Brain microvascular endothelial cell (primary cell): ENCODE results near the gene C7orf57.
A peak's percentile ranks its signal among the peaks of the same experiment; 100 is the strongest.

ENCODE experiments used
- DNase-seq: peaks from one replicate; pipeline ENCODE4 v3.0.0-alpha.2; 2020
- H3K27ac ChIP-seq: fragments of 250-450 bp; sonication (Bioruptor Pico); 2 replicates; pipeline ENCODE4 v1.5.1; 2020; ENCODE audit warnings: mild to moderate bottlenecking, moderate library complexity
- H3K27me3 ChIP-seq: fragments of 250-450 bp; sonication (Bioruptor Pico); replicated peaks from 2 replicates; pipeline ENCODE4 v1.5.1; 2020; ENCODE audit warnings: mild to moderate bottlenecking
- H3K36me3 ChIP-seq: fragments of 250-450 bp; sonication (Bioruptor Pico); replicated peaks from 2 replicates; pipeline ENCODE4 v1.5.1; 2020; ENCODE audit warnings: mild to moderate bottlenecking
- H3K4me3 ChIP-seq: 2 replicates; pipeline ENCODE4 v1.5.1; 2011; ENCODE audit warnings: low read depth, mild to moderate bottlenecking, control low read depth, low read length, moderate library complexity
- CTCF ChIP-seq: IDR thresholded peaks from 2 replicates; pipeline ENCODE4 v1.5.1; 2011; ENCODE audit warnings: low read depth, mild to moderate bottlenecking, moderate library complexity, low read length, control low read depth, inconsistent platforms; ENCODE audit errors: missing control alignments
- in situ Hi-C: cut with HindIII; loops from 2 replicates; pipeline ENCODE4 v1.10.0; 2017; ENCODE audit warnings: low sequenced_read_pairs, low pct_ligation_motif_present

Gene C7orf57

GRCh38 chr7:48087349-48087748 lies 52.0 kb downstream of the C7orf57 start:
- Histone ChIP-seq H3K27ac (peak overlapping the region; percentile 93), H3K4me3 (no peak overlapping the region), H3K27me3 (no peaks in the 10 kb centered on the region), H3K36me3 (no peaks in the 10 kb centered on the region)
- peak; percentile 67 for DNase-seq
- in situ Hi-C loops, result no loop called here
- no peak for TF ChIP-seq CTCF

- no peaks in the 10 kb centered on the region for H3K27me3 ChIP-seq
- TF ChIP-seq CTCF, result no peak
Measured at GRCh38 chr7:48088559-48089045, 53.3 kb downstream of the C7orf57 start.

DNA sequence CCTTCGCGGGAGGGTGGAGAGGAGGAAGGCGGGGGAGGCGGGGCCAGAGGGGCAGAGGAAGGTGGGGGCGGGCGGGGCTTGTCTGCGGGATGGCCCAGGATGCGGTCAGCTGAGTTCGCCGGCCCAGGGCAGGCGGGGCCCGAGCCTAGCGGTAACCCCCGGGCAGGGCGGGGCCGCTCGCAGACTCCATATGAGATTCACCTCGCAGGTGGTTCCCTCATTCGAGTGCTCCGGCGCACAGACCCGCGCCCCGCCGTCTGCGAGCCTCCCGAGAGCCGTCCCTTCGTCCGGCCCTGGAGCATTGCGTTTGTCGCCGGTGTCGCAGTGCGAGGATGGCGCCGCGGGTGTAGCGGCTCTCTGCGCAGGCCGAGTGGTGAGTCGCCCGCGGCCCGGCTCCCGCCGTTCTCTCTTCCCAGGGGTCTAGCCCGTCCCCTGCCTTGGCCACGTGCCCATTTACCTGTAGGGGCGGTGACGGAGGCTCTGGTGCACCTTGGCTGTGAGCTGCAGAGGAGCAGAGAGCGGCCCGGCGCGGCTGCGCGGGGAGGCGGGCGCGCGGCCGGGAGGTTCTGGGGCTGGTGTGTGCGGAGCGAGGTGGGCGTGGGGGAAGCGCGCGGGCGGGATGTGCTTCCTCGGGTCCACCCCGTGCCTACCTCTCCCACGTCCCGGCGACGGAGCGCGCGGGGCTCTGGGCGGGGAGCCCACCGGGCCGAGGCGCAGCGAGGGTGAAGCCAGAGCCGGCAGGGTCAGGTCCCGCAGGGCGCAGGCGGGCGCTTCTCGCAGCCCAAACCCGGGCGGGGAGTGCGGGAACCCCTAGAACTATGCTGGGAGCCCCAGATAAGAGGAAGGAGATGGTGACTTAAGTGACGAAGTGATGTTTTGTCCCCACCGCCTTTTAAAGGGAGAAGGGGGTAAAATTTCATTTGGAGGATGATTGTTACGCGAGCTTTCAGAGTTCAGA lies 54.0 kb downstream of the C7orf57 start, which contains the start of gene UPP1:
TSS of gene UPP1 (plus strand) at position 220 of the 958 bp plus-strand sequence. CDS start 5,519 bp downstream, outside the sequence.
- H3K27me3 ChIP-seq, result no peaks in the 10 kb centered on the region
- peak within 1 kb of the TSS; percentile 93 for H3K27ac ChIP-seq
- TF ChIP-seq CTCF, result no peak
- DNase-seq, result no peak
- H3K4me3 ChIP-seq, result peak within 1 kb of the TSS; percentile 81
- in situ Hi-C loops, result no loop called here
- H3K36me3 ChIP-seq, result peaks cover 4% of the 10 kb centered on the region

More at GRCh38 chr7:48088559-48089045, 53.3 kb downstream of the C7orf57 start:
- DNase-seq, result peak; percentile 88
- Histone ChIP-seq H3K27ac (peak overlapping the region; percentile 93), H3K4me3 (peak overlapping the region; percentile 81), H3K36me3 (peaks cover 4% of the 10 kb centered on the region)
- in situ Hi-C loops, result no loop called here

- in situ Hi-C loops, result no loop called here
- Histone ChIP-seq H3K36me3 (peaks cover 6% of the 10 kb centered on the region), H3K27ac (peak overlapping the region; percentile 93), H3K4me3 (peak overlapping the region; percentile 81), H3K27me3 (no peaks in the 10 kb centered on the region)
- DNase-seq, result peak; percentile 50
- TF ChIP-seq CTCF, result no peak
Measured at GRCh38 chr7:48090095-48090805, 54.9 kb downstream of the C7orf57 start.

GRCh38 chr7:48091506-48092433 lies 56.4 kb downstream of the C7orf57 start:
- H3K27me3 ChIP-seq, result no peaks in the 10 kb centered on the region
- in situ Hi-C loops, result no loop called here
- H3K27ac ChIP-seq, result no peak overlapping the region
- H3K36me3 ChIP-seq, result peaks cover 10% of the 10 kb centered on the region
- no peak for TF ChIP-seq CTCF
- no peak overlapping the region for H3K4me3 ChIP-seq
- DNase-seq, result no peak
